HCT116 (cell line): ENCODE measurements around the gene WIPI1. TPM values are rescaled to one million over a fixed set of nuclear protein-coding genes. Genes with fewer than 3 reads are reported as not detected.
A peak's percentile ranks its signal among the peaks of the same experiment; 100 is the strongest.

Experiments used
- ATAC-seq: fragments of 200-7000 bp; cut with Tn5 transposase; 2 replicates; pipeline ENCODE4 v1.9.1; 2020; ENCODE audit warnings: mild to moderate bottlenecking, moderate library complexity
- BruUV-seq: library from RNA; stranded (reverse); fragments of 400-500 nt; replicated peaks from 2 replicates; lab custom pipeline; 2021; lab: Mats Ljungman, UMichigan
- CTCF ChIA-PET: fragments of 300-600 bp; sonication (Branson Sonifier 250); formaldehyde crosslinking; loops from one replicate; lab custom pipeline; 2021; ENCODE audit warnings: antibody characterized with exemption; lab: Charles Lee
- POLR2A ChIA-PET: fragments of 300-600, 350-600 bp; sonication (Branson Sonifier 250); formaldehyde crosslinking; loops from one replicate; lab custom pipeline; 2021; ENCODE audit warnings: antibody characterized with exemption; lab: Charles Lee
- RAD21 ChIA-PET, 2 experiments: fragments of 300-600 bp; sonication (Branson Sonifier 250); formaldehyde crosslinking; loops; one replicate each; lab custom pipeline; 2023; ENCODE audit warnings: low total read pairs in 2 of 2; ENCODE audit not compliant: uncharacterized antibody in 2 of 2, unreplicated experiment in 2 of 2, low non-redundant PET in 1 of 2; lab: Charles Lee
- DNase-seq: peaks from one replicate; pipeline ENCODE4 v3.0.0-alpha.2; 2010; ENCODE audit warnings: low read depth, low spot score
- H2AFZ ChIP-seq: fragments of 200-600 bp; shearing (Covaris generic), sonication (generic); 2 replicates; pipeline ENCODE4 v1.6.1; 2017; ENCODE audit warnings: low read depth, mixed run types, mixed read lengths, antibody characterized with exemption, low read length; ENCODE audit not compliant: poor library complexity, severe bottlenecking
- H3K27ac ChIP-seq: 2 replicates; pipeline ENCODE4 v1.5.1; 2012; ENCODE audit warnings: low read depth, low read length
- H3K27me3 ChIP-seq: fragments of 200-600 bp; sonication (generic); 2 replicates; pipeline ENCODE4 v1.6.1; 2016; ENCODE audit warnings: mixed run types, low read length, mixed read lengths; ENCODE audit not compliant: insufficient read depth
- H3K36me3 ChIP-seq, 2 experiments: fragments of 200-500 bp in 1 of 2; fragments of 200-600 bp in 1 of 2; sonication (Bioruptor generic) in 1 of 2; sonication (generic) in 1 of 2; 2 replicates each; pipeline versions ENCODE4 v1.5.1 to v1.6.1; 2014 to 2016; ENCODE audit warnings: low read length in 2 of 2, inconsistent platforms in 1 of 2, mixed read lengths in 1 of 2, mixed run types in 1 of 2; ENCODE audit not compliant: insufficient read depth in 2 of 2, control insufficient read depth in 1 of 2
- H3K4me1 ChIP-seq, 2 experiments: fragments of 200-600 bp in 1 of 2; sonication (generic) in 1 of 2; 2 replicates each; pipeline versions ENCODE4 v1.5.1 to v1.6.1; 2012 to 2017; ENCODE audit warnings: low read length in 2 of 2, inconsistent platforms in 1 of 2, mild to moderate bottlenecking in 1 of 2, mixed read lengths in 1 of 2, mixed run types in 1 of 2, moderate library complexity in 1 of 2; ENCODE audit not compliant: insufficient read depth in 2 of 2, control insufficient read depth in 1 of 2
- H3K4me2 ChIP-seq: fragments of 200-600 bp; sonication (generic); 2 replicates; pipeline ENCODE4 v1.6.1; 2017; ENCODE audit warnings: mixed run types, low read length, mixed read lengths
- H3K4me3 ChIP-seq, 2 experiments: fragments of 200-600 bp in 1 of 2; sonication (generic) in 1 of 2; replicated peaks in 1 of 2; 2 replicates each; pipeline ENCODE4 v1.5.1; 2011 to 2016; ENCODE audit warnings: low read length in 2 of 2, control low read depth in 1 of 2, low read depth in 1 of 2, mild to moderate bottlenecking in 1 of 2, mixed read lengths in 1 of 2, mixed run types in 1 of 2
- H3K79me2 ChIP-seq: fragments of 200-600 bp; sonication (generic); 2 replicates; pipeline ENCODE4 v1.6.1; 2017; ENCODE audit warnings: mild to moderate bottlenecking, mixed run types, low read length, moderate library complexity, mixed read lengths; ENCODE audit not compliant: insufficient read depth
- H3K9ac ChIP-seq: fragments of 200-600 bp; sonication (generic); 2 replicates; pipeline ENCODE4 v1.6.1; 2016; ENCODE audit warnings: low read length, mixed read lengths
- H3K9me2 ChIP-seq: fragments of 200-600 bp; sonication (generic), shearing (Covaris generic); 2 replicates; pipeline ENCODE4 v1.6.1; 2017; ENCODE audit warnings: mixed run types, mild to moderate bottlenecking, moderate library complexity; ENCODE audit not compliant: insufficient read depth
- H3K9me3 ChIP-seq, 2 experiments: fragments of 200-500 bp in 1 of 2; fragments of 200-600 bp in 1 of 2; sonication (Bioruptor generic) in 1 of 2; sonication (generic) in 1 of 2; 2 replicates each; pipeline ENCODE4 v1.6.1; 2014 to 2017; ENCODE audit warnings: low read length in 2 of 2, mixed read lengths in 2 of 2, inconsistent platforms in 1 of 2, low read depth in 1 of 2, mild to moderate bottlenecking in 1 of 2, mixed run types in 1 of 2, moderate library complexity in 1 of 2; ENCODE audit not compliant: control insufficient read depth in 1 of 2, insufficient read depth in 1 of 2
- H4K20me1 ChIP-seq: fragments of 200-600 bp; sonication (generic), shearing (Covaris generic); 2 replicates; pipeline ENCODE4 v1.6.1; 2017; ENCODE audit warnings: mixed run types, mild to moderate bottlenecking, moderate library complexity; ENCODE audit not compliant: insufficient read depth
- CBX3 ChIP-seq: IDR thresholded peaks from 2 replicates; pipeline ENCODE4 v1.6.1; 2012; ENCODE audit warnings: low read depth
- MAX ChIP-seq: IDR thresholded peaks from 2 replicates; pipeline ENCODE4 v1.6.1; 2012
- POLR2AphosphoS5 ChIP-seq: IDR thresholded peaks from 2 replicates; pipeline ENCODE4 v1.6.1; 2011; ENCODE audit warnings: mild to moderate bottlenecking, low read depth, low read length, moderate library complexity
- SIN3A ChIP-seq: IDR thresholded peaks from 2 replicates; pipeline ENCODE4 v1.6.1; 2012; ENCODE audit warnings: low read depth
- SP1 ChIP-seq: IDR thresholded peaks from 2 replicates; pipeline ENCODE4 v1.6.1; 2012; ENCODE audit warnings: low read depth
- TCF7L2 ChIP-seq: IDR thresholded peaks from 2 replicates; pipeline ENCODE4 v1.7.0; 2011; ENCODE audit warnings: borderline replicate concordance, inconsistent platforms; ENCODE audit not compliant: insufficient read depth, insufficient read length; ENCODE audit errors: extremely low read depth
- intact Hi-C: fragments of 100-400 bp; cut with micrococcal nuclease; formaldehyde crosslinking; loops from 2 replicates; pipeline ENCODE4 v1.10.0; 2022
- total RNA-seq: library from RNA; stranded (reverse); gene quantifications from one replicate; pipeline ENCODE4 v1.2.1, GENCODE V29; 2021; ENCODE audit not compliant: unreplicated experiment

The WIPI1 gene
- total RNA-seq, 1 experiment from 2014 or later: 21.5 TPM

GRCh38 chr17:68457539-68458259, 403 bp upstream of the WIPI1 start:
- CTCF ChIA-PET: interaction anchor here (0.6 to 3.9 kb wide), 11 partner anchors 8 to 352 kb away, joined by 3 to 24 read pairs (median 5); no protein-coding TSS in a partner anchor
- H3K27ac ChIP-seq: no peak overlapping the region
- H3K9ac ChIP-seq: peak overlapping the region; percentile 36
- no peaks in the 10 kb centered on the region for H4K20me1 ChIP-seq
- no peaks in the 10 kb centered on the region for H3K9me3 ChIP-seq
- H3K79me2 ChIP-seq: no peaks in the 10 kb centered on the region
- H2AFZ ChIP-seq: peak overlapping the region; percentile 72
- RAD21 ChIA-PET: interaction anchor here in 1 of 2 experiments (0.6 to 1.0 kb wide), 4 partner anchors 21 to 567 kb away, joined by 3 to 7 read pairs (median 3); no protein-coding TSS in a partner anchor
- TF ChIP-seq SP1 (peak; percentile 98), TCF7L2 (peak; percentile 14), CBX3 (no peak), POLR2AphosphoS5 (peak; percentile 68), MAX (peak; percentile 100), SIN3A (peak; percentile 100)
- BruUV-seq: TSS peak; percentile 83
- ATAC-seq (peak; percentile 86), DNase-seq (peak; percentile 98)
- H3K4me1 ChIP-seq: peaks cover 21 to 39% of the 10 kb centered on the region in 2 experiments
- POLR2A ChIA-PET: interaction anchor here (0.6 to 1.3 kb wide), 7 partner anchors 9 to 1074 kb away, joined by 3 to 6 read pairs (median 3); partner anchors contain the start of genes AMZ2 and ARSG
- no peaks in the 10 kb centered on the region for H3K9me2 ChIP-seq
- H3K27me3 ChIP-seq: no peaks in the 10 kb centered on the region
- intact Hi-C loops: loop anchor here (2.0 kb wide), 1 partner anchor 77 kb away; no protein-coding TSS in a partner anchor
- peak overlapping the region; percentile 86 for H3K4me2 ChIP-seq
- H3K4me3 ChIP-seq: peak overlapping the region; percentile 39 to 57
- H3K36me3 ChIP-seq: no peaks in the 10 kb centered on the region
